Heart left ventricle (tissue), 13 donors: ENCODE measurements around the gene CASZ1.

ENCODE experiments used
- CTCF ChIP-seq, 12 donors: fragments of 200-600 bp; sonication (generic) in 4 of 12; IDR thresholded peaks; one replicate each; pipeline versions ENCODE4 v1.5.0 to v1.8.0; 2018 to 2022; ENCODE audit warnings: antibody characterized with exemption in 12 of 12, mild to moderate bottlenecking in 5 of 12
- POLR2A ChIP-seq, 2 donors: fragments of 450-650 bp; IDR thresholded peaks; one replicate each; pipeline ENCODE4 v1.6.1; 2017; ENCODE audit warnings: antibody characterized with exemption in 2 of 2, mild to moderate bottlenecking in 2 of 2, moderate library complexity in 2 of 2
- donor health status: ischemic (EF 13 %, LVEDD 7.1; RV severe dilation, severe dysfunction).
- donor health status: DM: no; HTN: yes; CAD: no.
- donor health status: DM: no; HTN: no; CAD: no.
- donor health status: ischemic (EF 25% LVEDD 6.9; RV normal size, moderate dysfunction).
- donor health status: ischemic (EF 25% LVEDD 5.7; RV mildly dilated, moderate dysfunction).
- donor health status: ischemic (EF 35%, LVEDD 5.7; RV mildly dilated, moderate dysfunction).
- donor health status: nonischemic (EF 11% LVEDD 7.7; RV severe dilation, severe dysfunction).
- donor health status: DM: yes; HTN: yes; CAD: no.
- donor health status: PGD.
- donor health status: ischemic (EF 29% LVEDD 5.4; RV normal size, mild dysfunction).
- donor health status: nonischemic (EF 23%, LVEDD 6.1; RV moderate dilation, normal function).

GRCh38 chr1:10781137-10781536 is 15.3 kb downstream of the CASZ1 start:
- TF ChIP-seq CTCF (IDR thresholded peaks at IDR 0.05) (no peak), POLR2A (IDR thresholded peaks at IDR 0.05) (no peak)
